ENCODE results near the gene VIPR1. TPM values are rescaled to one million over a fixed set of nuclear protein-coding genes. Genes with fewer than 3 reads are reported as not detected.

VIPR1 gene
- total and polyA plus RNA-seq, 2 donors (not counting 1 experiment from before 2014, with no cell fraction given), result 0.79 to 5.8 TPM

DNA sequence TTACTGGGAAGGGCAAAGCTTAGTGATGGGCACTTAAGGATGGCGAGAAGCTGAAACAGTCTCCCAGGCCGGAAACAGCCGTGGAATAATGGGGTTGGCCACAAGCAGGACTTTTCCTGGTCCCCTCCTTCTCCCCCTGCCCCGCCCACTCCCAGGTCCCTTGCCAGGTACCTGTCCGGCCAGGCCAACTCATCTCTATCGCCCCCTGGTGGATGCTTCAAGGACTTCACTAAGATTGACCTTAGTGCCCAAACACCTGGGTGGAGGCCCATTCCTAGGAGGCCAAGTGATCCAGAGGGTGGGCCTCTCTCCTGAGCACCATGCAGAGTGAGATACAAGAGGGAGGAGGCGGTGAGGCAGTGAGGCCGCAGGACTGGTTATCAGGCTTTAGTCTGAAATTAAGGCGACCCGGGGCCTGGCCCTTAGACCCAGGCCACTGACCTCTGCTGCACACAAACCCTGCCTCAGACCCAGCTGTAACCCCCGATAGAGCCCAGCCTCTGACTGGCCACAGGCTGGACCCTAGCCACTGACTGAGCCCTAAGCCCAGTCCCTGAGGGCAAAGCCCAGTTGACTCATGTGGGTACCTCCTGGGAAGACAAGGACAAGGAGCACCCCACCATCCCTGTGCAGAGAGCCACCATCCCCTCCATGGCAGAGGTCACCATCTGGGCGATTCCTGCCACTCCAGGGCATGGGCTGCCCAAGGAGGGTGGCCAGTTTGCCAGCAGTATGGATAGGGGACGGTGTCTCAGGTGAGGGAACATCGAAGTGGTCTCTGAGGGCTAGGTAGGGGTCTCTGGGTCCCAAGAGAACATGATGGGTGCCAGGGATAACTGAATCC is 37.6 kb downstream of the VIPR1 start:
- 64% methylated on average over 13 of the region's 14 CpGs for WGBS (ENCODE audit: insufficient coverage)
- Mint-ChIP-seq H3K9me3 (ENCODE audit: insufficient read depth) (no peaks in the 10 kb centered on the region), H3K27ac (no peak overlapping the region), H3K4me1 (no peaks in the 10 kb centered on the region), H3K4me3 (no peak overlapping the region), H3K27me3 (no peaks in the 10 kb centered on the region)
- no peak for TF ChIP-seq EZH2 (IDR thresholded peaks at IDR 0.05; ENCODE audit: borderline replicate concordance, insufficient read depth, low read depth, low read length, poor library complexity, severe bottlenecking)
- TF ChIP-seq, protein P1, sequence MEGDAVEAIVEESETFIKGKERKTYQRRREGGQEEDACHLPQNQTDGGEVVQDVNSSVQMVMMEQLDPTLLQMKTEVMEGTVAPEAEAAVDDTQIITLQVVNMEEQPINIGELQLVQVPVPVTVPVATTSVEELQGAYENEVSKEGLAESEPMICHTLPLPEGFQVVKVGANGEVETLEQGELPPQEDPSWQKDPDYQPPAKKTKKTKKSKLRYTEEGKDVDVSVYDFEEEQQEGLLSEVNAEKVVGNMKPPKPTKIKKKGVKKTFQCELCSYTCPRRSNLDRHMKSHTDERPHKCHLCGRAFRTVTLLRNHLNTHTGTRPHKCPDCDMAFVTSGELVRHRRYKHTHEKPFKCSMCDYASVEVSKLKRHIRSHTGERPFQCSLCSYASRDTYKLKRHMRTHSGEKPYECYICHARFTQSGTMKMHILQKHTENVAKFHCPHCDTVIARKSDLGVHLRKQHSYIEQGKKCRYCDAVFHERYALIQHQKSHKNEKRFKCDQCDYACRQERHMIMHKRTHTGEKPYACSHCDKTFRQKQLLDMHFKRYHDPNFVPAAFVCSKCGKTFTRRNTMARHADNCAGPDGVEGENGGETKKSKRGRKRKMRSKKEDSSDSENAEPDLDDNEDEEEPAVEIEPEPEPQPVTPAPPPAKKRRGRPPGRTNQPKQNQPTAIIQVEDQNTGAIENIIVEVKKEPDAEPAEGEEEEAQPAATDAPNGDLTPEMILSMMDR (IDR thresholded peaks at IDR 0.05), result peak; percentile 83
- H3K36me3 ChIP-seq (replicated peaks in 1 of 2; ENCODE audit: control extremely low read depth in 1 of 2, control insufficient read depth in 1 of 2, extremely low read depth in 1 of 2, insufficient read depth in 2 of 2, low read length in 1 of 2), result no peaks in the 10 kb centered on the region
- no peaks in the 10 kb centered on the region for H4K20me1 ChIP-seq (ENCODE audit: control insufficient read depth, insufficient read depth, low read length, poor library complexity, severe bottlenecking)
- no peaks in the 10 kb centered on the region for H3K27me3 ChIP-seq (replicated peaks in 1 of 4; ENCODE audit: control extremely low read depth in 1 of 4, control insufficient read depth in 3 of 4, insufficient read depth in 4 of 4, low read length in 3 of 4)
- no peak overlapping the region for H3K9ac ChIP-seq (ENCODE audit: low read length)
- DNase-seq, result peak; percentile 71
- H3K4me3 ChIP-seq (ENCODE audit: control extremely low read depth in 1 of 5, extremely low read depth in 1 of 5, insufficient read depth in 1 of 5, low read depth in 2 of 5, low read length in 4 of 5), result no peak overlapping the region
- H3K4me1 ChIP-seq (ENCODE audit: control insufficient read depth in 2 of 2, insufficient read depth in 2 of 2, low read length in 2 of 2), result peaks cover 0 to 4% of the 10 kb centered on the region in 2 donors
- no peaks in the 10 kb centered on the region for H3K79me2 ChIP-seq (ENCODE audit: control insufficient read depth, insufficient read depth, low read length)
- intact Hi-C loops (cut with micrococcal nuclease), result loop anchor here (1.0 to 5.0 kb wide), 3 partner anchors 38 to 648 kb away; partner anchors contain the start of gene VIPR1
- H3K9me3 ChIP-seq (ENCODE audit: control extremely low read depth in 1 of 3, control insufficient read depth in 2 of 3, insufficient read depth in 1 of 3, low read length in 2 of 3), result peaks cover 0 to 4% (median 0%) of the 10 kb centered on the region in 3 donors
- no peak overlapping the region for H2AFZ ChIP-seq (ENCODE audit: insufficient read depth, low read depth, low read length, poor library complexity, severe bottlenecking)
- POLR2A ChIA-PET, result interaction anchor here (1.0 kb wide), 1 partner anchor 9 kb away, joined by 3 read pairs; no protein-coding TSS in a partner anchor
- H3K27ac ChIP-seq (ENCODE audit: low read length in 2 of 2), result no peak overlapping the region
- CTCF ChIA-PET, result interaction anchor here (0.6 to 3.3 kb wide), 13 partner anchors 8 to 311 kb away, joined by 3 to 22 read pairs (median 4); partner anchors contain the start of gene VIPR1
- H3K4me2 ChIP-seq (replicated peaks; ENCODE audit: low read depth, low read length, poor library complexity, severe bottlenecking), result no peak overlapping the region
- ATAC-seq (ENCODE audit: low read depth), result peak; percentile 65

DNA sequence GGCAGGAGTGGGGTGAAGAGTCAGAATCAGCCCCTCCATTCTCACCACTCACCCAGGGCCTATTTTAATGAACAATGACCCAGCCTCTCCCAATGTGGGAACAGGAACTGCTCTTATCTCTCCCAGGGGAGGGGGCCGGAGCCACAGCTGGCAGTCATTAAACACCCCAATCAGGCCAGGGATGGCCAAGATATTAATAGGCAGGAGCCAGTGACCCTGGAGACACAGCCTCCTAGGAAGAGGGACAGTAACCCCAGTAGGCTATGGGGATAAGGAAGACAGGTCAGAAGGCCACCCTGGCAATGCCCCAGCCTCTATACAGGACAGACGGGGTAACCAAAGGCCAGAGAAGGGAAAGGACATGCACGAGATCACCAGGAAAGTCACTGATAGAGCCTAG is 38.6 kb downstream of the VIPR1 start:
- Histone ChIP-seq H3K4me1 (ENCODE audit: control insufficient read depth in 2 of 2, insufficient read depth in 2 of 2, low read length in 2 of 2) (peaks cover 0 to 4% of the 10 kb centered on the region in 2 donors), H3K79me2 (ENCODE audit: control insufficient read depth, insufficient read depth, low read length) (no peaks in the 10 kb centered on the region), H3K27me3 (replicated peaks in 1 of 4; ENCODE audit: control extremely low read depth in 1 of 4, control insufficient read depth in 3 of 4, insufficient read depth in 4 of 4, low read length in 3 of 4) (no peaks in the 10 kb centered on the region), H3K36me3 (replicated peaks in 1 of 2; ENCODE audit: control extremely low read depth in 1 of 2, control insufficient read depth in 1 of 2, extremely low read depth in 1 of 2, insufficient read depth in 2 of 2, low read length in 1 of 2) (no peaks in the 10 kb centered on the region), H3K27ac (ENCODE audit: low read length in 2 of 2) (no peak overlapping the region), H3K4me2 (replicated peaks; ENCODE audit: low read depth, low read length, poor library complexity, severe bottlenecking) (no peak overlapping the region), H3K4me3 (ENCODE audit: control extremely low read depth in 1 of 5, extremely low read depth in 1 of 5, insufficient read depth in 1 of 5, low read depth in 2 of 5, low read length in 4 of 5) (no peak overlapping the region), H4K20me1 (ENCODE audit: control insufficient read depth, insufficient read depth, low read length, poor library complexity, severe bottlenecking) (no peaks in the 10 kb centered on the region), H3K9me3 (ENCODE audit: control extremely low read depth in 1 of 3, control insufficient read depth in 2 of 3, insufficient read depth in 1 of 3, low read length in 2 of 3) (peaks cover 0 to 4% (median 0%) of the 10 kb centered on the region in 3 donors), H3K9ac (ENCODE audit: low read length) (no peak overlapping the region), H2AFZ (ENCODE audit: insufficient read depth, low read depth, low read length, poor library complexity, severe bottlenecking) (no peak overlapping the region)
- POLR2A ChIA-PET, result no interaction called here
- WGBS (ENCODE audit: insufficient coverage), result 77% methylated on average over 3 of the region's 3 CpGs
- DNase-seq, result no peak
- H3K27ac Mint-ChIP-seq, result no peak overlapping the region
- H3K27me3 Mint-ChIP-seq, result no peaks in the 10 kb centered on the region
- intact Hi-C loops (cut with micrococcal nuclease), result loop anchor here (5.0 kb wide), 1 partner anchor 114 kb away; no protein-coding TSS in a partner anchor
- CTCF ChIA-PET, result interaction anchor here (0.7 to 3.3 kb wide), 7 partner anchors 9 to 312 kb away, joined by 3 to 22 read pairs (median 5); partner anchors contain the start of gene VIPR1
- TF ChIP-seq, protein P1 (IDR thresholded peaks at IDR 0.05), result no peak
- no peak for TF ChIP-seq EZH2 (IDR thresholded peaks at IDR 0.05; ENCODE audit: borderline replicate concordance, insufficient read depth, low read depth, low read length, poor library complexity, severe bottlenecking)
- no peak for ATAC-seq (ENCODE audit: low read depth)
- H3K4me1 Mint-ChIP-seq, result no peaks in the 10 kb centered on the region
- no peaks in the 10 kb centered on the region for H3K9me3 Mint-ChIP-seq (ENCODE audit: insufficient read depth)
- H3K4me3 Mint-ChIP-seq, result no peak overlapping the region
